ENCODE data around the gene ZNF397. TPM values are rescaled to one million over a fixed set of nuclear protein-coding genes. Genes with fewer than 3 reads are reported as not detected.
A peak's percentile ranks its signal among the peaks of the same experiment; 100 is the strongest.

The ZNF397 gene
- total and polyA plus RNA-seq, 9 of the 15 experiments (the other 6 are each of a cell fraction or from before 2014, with no cell fraction given): 6.4 to 24.2 (median 19.3) TPM

DNA sequence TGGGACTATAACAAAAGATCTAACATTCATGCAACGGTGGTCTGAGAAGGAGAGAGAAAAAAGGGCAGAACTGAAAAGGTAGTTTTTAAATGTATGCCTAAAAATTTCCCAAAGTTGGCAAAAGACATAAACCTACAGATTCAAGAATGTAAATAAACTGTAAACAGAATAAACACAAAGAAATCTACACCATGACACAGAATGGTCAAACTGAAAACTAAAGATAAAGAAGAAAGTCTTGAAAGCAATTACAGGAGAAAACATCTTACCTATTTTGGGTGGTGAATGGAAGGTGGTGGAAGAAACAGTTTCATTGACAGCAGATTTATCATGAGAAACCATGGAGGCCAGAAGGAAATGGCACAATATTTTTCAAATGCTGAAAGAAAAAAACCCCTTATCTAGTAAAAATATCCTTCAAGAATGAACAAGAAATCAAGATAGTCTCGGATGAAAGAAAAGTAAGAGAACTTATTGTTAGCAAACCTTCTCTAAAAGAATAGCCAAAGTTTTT is 35.6 kb upstream of the ZNF397 start:
- Histone ChIP-seq H3K27me3 (ENCODE audit: control insufficient read depth in 2 of 2, insufficient read depth in 2 of 2, low read length in 2 of 2) (no peaks in the 10 kb centered on the region), H3K4me3 (no peak overlapping the region), H3K4me2 (ENCODE audit: insufficient read depth, low read length) (no peak overlapping the region), H3K4me1 (replicated peaks in 1 of 2; ENCODE audit: control insufficient read depth in 2 of 2, insufficient read depth in 2 of 2, low read length in 2 of 2) (no peaks in the 10 kb centered on the region), H3K9me3 (replicated peaks; ENCODE audit: control insufficient read depth, insufficient read depth, low read depth, low read length) (no peaks in the 10 kb centered on the region), H4K20me1 (replicated peaks; ENCODE audit: control insufficient read depth, insufficient read depth, low read length) (no peaks in the 10 kb centered on the region), H3K79me2 (ENCODE audit: control insufficient read depth, insufficient read depth, low read length) (no peaks in the 10 kb centered on the region), H2AFZ (ENCODE audit: low read depth, low read length) (no peak overlapping the region), H3K27ac (ENCODE audit: extremely low read depth, low read depth, low read length) (no peak overlapping the region), H3K36me3 (ENCODE audit: control insufficient read depth, insufficient read depth, low read length) (no peaks in the 10 kb centered on the region), H3K9ac (ENCODE audit: insufficient read depth in 1 of 2, low read depth in 2 of 2, low read length in 2 of 2) (no peak overlapping the region), H3K9me1 (ENCODE audit: control insufficient read depth, insufficient read depth, low read length) (no peaks in the 10 kb centered on the region)
- 19% methylated on average over 2 of the region's 2 CpGs for WGBS (ENCODE audit: insufficient coverage, low coverage, missing lambda C conversion rate)
- in situ Hi-C loops (cut with MboI) (no loop called here), intact Hi-C loops (cut with micrococcal nuclease) (no loop called here)
- ChIA-PET POLR2A (no interaction called here), CTCF (ENCODE audit: low intra/inter-chr PET ratio) (no interaction called here)
- no peak for ATAC-seq
- no TSS peak for BruUV-seq (replicated peaks)
- DNase-seq (ENCODE audit: extremely low read depth in 1 of 4, low spot score in 3 of 4): no peak
- FAIRE-seq: peak; percentile 11
- TF ChIP-seq ZNF41 (CRISPR knock-in tag; conservative IDR thresholded peaks at IDR 0.05) (no peak), CBX3 (IDR thresholded peaks at IDR 0.05; ENCODE audit: borderline replicate concordance in 1 of 2, low read length in 2 of 2) (peak in 1 of 2 experiments; percentile 38; a peak in 1 of 3 replicates), RBM14 (IDR thresholded peaks at IDR 0.05; ENCODE audit: borderline replicate concordance, insufficient read depth, low read depth, low read length) (no peak), SMARCE1 (IDR thresholded peaks at IDR 0.05) (no peak), EHMT2 (IDR thresholded peaks at IDR 0.05) (no peak), SMAD3 (CRISPR knock-in tag; conservative IDR thresholded peaks at IDR 0.05) (no peak), ZNF57 (CRISPR knock-in tag; IDR thresholded peaks at IDR 0.05) (no peak), KDM4B (IDR thresholded peaks at IDR 0.05; ENCODE audit: borderline replicate concordance in 2 of 2, low read depth in 1 of 2) (no peak), DACH1 (IDR thresholded peaks at IDR 0.05; ENCODE audit: partially characterized antibody) (no peak), ZNF780A (CRISPR knock-in tag; IDR thresholded peaks at IDR 0.05) (no peak), PHB2 (IDR thresholded peaks at IDR 0.05; ENCODE audit: low read depth) (no peak), MCM5 (IDR thresholded peaks at IDR 0.05; ENCODE audit: low read depth) (no peak), TRIM24 (IDR thresholded peaks at IDR 0.05) (peak in 1 of 2 experiments; percentile 51; a peak in 3 of 4 replicates), TRIM28 (IDR thresholded peaks at IDR 0.05) (peak; percentile 94), ZHX1 (conservative IDR thresholded peaks at IDR 0.05; ENCODE audit: low read length) (no peak), ZNF583 (CRISPR knock-in tag; IDR thresholded peaks at IDR 0.05) (no peak), TAL1 (IDR thresholded peaks at IDR 0.05) (no peak), HDAC3 (IDR thresholded peaks at IDR 0.05; ENCODE audit: borderline replicate concordance, partially characterized antibody) (no peak)
- TF ChIP-seq, protein P1, sequence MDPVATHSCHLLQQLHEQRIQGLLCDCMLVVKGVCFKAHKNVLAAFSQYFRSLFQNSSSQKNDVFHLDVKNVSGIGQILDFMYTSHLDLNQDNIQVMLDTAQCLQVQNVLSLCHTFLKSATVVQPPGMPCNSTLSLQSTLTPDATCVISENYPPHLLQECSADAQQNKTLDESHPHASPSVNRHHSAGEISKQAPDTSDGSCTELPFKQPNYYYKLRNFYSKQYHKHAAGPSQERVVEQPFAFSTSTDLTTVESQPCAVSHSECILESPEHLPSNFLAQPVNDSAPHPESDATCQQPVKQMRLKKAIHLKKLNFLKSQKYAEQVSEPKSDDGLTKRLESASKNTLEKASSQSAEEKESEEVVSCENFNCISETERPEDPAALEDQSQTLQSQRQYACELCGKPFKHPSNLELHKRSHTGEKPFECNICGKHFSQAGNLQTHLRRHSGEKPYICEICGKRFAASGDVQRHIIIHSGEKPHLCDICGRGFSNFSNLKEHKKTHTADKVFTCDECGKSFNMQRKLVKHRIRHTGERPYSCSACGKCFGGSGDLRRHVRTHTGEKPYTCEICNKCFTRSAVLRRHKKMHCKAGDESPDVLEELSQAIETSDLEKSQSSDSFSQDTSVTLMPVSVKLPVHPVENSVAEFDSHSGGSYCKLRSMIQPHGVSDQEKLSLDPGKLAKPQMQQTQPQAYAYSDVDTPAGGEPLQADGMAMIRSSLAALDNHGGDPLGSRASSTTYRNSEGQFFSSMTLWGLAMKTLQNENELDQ (CRISPR knock-in tag; IDR thresholded peaks at IDR 0.05; ENCODE audit: borderline replicate concordance): no peak
- TF ChIP-seq, protein P2, sequence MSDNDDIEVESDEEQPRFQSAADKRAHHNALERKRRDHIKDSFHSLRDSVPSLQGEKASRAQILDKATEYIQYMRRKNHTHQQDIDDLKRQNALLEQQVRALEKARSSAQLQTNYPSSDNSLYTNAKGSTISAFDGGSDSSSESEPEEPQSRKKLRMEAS (CRISPR knock-in tag; IDR thresholded peaks at IDR 0.05): no peak

Data from K562 (cell line).